Measurements from ENCODE around the gene SLC25A29. TPM values are rescaled to one million over a fixed set of nuclear protein-coding genes. Genes with fewer than 3 reads are reported as not detected.
"Not testable (repeated sequence)": the region's sequence is repeated elsewhere in the genome, so short reads cannot be mapped to it uniquely, and the experiment has no call there.

Gene SLC25A29
- total RNA-seq, 1 donor from 2014 or later, result 7.9 TPM

DNA sequence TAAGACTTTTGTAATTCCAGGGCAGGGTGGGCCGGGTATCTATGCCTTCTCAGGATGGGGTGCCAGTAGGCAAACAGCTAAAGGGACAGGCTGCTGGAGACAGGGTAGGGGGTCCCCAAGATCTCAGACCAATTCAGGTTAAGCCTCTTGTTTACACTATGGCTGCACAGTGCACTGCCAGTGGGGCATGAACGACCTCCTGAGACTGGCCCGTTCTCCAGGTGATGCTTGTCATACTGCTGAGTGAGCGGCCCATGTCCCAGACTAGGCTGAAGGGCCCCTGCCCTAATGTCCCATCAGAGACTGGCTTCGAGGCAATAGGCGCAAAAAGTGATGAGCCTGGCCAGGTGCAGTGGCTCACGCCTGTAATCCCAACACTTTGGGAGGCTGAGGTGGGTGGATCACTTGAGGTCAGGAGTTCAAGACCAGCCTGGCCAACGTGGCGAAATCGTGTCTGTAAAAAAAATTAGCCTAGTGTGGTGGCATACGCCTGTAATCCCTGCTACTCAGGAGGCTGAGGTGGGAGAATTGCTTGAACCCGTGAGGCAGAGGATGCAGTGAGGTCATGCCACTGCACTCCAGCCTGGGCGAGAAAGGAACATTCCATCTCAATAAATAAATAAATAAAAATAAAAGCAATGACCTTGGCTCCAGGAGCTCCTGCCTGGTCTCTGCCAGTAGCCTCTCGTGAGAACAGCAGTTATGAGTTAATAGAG is 12.6 kb downstream of the SLC25A29 start:
- DNase-seq (ENCODE audit: low spot score), result no peak

DNA sequence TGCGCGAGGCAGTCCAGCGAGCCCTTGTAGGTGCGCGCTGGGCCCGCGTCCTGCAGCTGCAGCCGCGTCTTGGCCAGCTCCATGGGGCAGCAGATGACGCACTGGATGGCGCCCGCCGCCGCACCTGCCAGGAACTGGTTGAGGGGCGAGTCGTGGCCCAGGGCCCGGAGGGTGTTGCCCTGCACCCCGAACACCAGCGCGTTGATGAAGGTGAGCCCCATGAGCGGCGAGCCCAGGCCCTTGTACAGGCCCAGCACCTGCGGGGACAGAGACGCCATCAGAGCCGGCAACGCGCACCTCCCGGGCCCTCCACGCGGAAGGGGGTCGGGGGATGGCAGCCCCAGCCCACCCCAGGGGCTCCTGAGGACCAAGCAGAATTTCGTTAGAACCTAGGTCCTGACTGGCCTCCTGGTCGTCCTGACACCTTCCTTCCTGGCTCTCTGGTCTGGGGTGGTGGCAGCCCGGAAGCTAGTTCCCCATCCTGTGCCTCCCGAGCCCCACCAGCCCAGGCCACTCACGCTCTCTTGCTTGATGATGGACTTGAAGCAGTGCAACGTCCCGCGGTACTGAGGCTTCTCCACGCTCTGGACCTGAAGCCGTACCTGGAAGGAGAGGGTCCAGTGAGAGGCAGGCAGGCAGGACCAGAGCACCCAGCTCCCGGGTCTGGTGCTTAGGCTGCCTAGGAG is 13.3 kb downstream of the SLC25A29 start:
- no peak for DNase-seq (ENCODE audit: low spot score)

DNA sequence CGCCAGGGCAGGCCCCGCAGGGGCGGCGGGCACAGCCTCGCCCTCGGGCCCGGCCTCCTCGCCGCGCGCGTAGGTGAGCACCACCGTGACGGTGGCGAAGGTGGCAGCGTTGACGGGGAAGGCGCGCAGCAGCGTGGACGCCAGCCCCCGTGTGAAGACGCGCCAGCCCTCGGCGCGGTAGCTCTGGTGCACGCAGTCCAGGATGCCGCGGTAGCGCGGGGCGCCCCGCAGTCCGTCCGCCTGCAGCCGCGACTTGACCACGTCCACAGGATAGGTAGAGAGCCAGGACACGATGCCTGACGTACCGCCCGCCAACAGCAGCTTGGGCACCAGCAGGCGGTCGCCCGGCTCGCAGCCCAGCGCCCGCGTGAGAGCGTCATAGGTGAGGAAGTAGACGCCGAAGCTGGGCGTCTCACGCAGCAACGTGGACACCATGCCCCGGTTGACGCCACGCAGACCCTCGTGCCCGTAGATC is 13.9 kb downstream of the SLC25A29 start:
- no peak for DNase-seq (ENCODE audit: low spot score)

DNA sequence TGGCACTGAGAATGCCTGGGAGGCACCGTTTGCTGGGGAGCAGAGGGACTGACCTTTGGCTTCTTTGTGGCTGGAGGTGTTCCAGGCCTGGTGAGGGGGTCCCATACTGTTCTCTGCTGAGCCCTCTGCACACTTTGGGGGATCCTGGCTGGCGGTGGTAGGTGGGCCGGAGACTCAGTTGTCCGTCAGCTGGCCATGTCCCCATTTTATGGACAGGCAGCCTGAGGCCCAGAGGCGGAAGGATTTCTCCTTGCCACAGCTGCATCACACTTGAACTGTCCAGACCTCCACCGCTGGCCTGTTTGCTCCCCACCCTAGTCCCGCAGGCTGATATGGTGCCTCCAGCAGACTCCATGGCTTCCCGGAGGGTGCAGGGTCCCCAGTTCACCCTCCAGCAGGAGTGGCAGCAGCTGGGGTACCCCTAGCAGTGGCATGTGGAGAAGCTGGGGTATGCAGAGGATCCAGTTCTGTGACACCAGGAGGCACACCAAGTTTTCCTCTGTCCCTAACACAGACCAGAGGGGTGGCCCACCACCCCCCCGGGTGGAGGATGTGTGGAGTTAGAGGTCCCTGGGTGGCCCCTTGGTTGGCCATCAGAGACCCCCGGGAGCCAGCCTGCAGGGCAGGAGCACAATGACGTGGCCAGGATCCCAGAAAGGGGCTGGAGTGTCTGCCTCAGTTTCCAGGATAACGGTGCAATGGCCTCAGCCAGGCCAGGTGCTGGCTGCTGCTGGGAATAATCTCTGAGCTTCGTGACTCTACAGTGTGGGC is 14.8 kb downstream of the SLC25A29 start:
- DNase-seq (ENCODE audit: low spot score), result no peak

DNA sequence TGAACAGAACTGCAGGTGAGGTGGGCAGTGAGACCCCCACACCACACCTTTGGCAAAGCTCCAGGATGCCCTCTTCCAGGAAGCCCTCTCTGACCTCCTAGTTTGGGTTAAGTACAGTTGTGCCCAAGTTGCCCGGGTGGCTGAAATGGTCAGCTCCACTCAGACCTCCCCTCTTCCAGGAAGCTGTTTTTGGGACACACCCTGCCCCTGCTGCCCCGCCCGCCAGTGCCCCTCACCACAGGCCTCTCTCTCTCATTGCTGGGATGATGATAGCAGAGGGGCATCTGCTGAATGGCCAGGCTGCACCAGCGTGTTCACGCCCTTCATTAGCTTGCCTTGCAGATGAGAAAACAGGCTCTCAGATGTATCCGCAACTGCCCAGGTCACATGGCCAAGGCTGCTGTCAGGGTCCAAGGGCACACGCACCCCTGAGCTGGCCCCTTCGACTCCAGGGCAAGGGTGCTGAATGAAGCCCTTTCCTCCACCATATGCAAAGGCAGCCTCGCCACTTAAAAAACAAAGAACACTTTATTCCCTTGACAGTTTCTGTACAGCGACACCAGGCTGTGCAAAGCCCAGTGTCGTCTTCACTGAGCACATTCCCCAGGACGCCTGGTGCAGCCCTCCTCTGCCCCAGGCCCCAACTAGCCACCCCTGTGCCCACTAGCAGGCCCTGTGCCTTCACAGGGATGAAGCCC is 15.5 kb downstream of the SLC25A29 start:
- DNase-seq (ENCODE audit: low spot score), result no peak

DNA sequence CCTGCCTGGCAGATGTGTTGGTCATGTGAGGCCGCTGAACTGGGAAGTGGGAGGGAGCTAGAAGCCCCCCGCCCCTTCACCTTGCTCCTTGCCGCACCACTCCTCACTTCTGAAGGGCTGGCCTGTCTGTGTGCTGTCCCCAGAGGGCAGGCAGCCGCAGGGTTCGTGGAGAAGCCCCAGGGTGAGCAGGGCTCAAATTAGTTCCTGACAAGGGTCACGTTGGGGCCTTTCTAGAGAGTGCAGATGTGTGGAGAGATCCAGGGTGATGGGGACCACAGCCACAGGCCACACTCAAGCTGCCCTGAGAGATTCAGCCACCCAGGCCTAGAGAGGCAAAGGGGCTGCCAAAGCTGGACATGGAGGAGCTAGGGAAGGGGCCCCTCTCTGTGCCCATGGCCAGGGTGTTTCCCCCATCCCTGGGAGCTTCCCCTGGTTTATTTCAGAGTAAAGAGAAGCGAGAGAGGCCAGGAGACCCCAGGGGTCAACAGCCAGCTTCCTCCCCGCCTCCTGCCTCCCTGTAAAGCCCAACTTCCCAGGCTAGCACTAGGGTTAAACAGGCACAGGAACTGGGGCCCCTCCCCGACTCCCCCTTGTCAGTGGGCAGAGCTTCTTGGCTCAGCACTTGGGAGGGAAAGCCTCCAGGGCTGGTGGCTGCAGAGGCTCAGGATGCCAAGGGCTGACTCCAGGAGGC is 16.2 kb downstream of the SLC25A29 start:
- DNase-seq (ENCODE audit: low spot score), result no peak

DNA sequence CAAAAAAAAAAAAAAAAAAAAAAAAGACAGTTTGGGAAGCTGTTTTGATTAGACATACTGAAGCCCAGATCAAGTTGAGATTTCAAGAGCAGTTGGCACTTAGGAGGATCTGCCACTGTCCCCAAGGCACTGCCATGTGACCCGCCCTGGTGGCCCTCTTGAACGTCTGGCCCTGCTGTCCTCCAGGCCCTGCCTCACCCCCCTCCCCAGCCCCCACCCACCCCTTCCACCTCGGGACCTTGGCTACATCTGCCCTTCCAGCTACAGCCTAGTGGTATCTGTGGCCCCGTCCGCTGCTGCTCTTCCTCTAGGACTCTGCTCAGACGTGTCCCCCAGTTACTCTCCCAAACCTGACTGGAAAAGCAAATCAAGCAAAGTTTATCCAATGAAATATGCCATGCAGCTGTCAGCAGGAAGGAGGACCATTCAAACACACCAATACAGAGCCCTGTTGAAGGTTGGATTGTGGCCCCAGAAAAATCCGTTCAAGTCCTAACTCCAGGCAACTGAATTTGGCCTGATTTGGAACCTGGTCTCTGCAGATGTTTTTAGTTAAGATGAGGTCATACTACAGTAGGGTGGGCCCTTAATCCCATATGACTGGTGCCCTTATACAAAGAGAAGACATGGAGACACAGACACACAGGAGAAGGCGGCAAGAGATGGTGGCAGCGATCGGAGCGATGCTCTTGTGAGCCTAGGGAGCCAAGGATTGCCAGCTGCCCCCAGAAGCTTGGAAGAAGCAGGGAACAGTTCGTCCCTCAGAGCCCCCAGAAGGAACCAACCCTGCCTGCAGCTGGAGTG is 17.7 kb downstream of the SLC25A29 start:
- DNase-seq (ENCODE audit: low spot score), result no peak

DNA sequence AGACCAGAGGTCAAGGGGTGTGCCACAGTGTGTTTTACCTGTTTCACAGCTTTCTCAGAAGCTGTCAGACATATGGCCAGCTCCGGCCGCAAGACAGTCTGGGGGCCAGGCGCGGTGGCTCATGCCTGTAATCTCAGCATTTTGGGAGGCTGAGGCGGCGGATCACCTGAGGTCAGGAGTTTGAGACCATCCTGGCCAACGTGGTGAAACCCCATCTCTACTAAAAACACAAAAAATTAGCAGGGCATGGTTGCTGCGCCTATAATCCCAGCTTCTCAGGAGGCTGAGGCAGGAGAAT is 18.3 kb downstream of the SLC25A29 start:
- not testable (repeated sequence) for DNase-seq (ENCODE audit: low spot score)

DNA sequence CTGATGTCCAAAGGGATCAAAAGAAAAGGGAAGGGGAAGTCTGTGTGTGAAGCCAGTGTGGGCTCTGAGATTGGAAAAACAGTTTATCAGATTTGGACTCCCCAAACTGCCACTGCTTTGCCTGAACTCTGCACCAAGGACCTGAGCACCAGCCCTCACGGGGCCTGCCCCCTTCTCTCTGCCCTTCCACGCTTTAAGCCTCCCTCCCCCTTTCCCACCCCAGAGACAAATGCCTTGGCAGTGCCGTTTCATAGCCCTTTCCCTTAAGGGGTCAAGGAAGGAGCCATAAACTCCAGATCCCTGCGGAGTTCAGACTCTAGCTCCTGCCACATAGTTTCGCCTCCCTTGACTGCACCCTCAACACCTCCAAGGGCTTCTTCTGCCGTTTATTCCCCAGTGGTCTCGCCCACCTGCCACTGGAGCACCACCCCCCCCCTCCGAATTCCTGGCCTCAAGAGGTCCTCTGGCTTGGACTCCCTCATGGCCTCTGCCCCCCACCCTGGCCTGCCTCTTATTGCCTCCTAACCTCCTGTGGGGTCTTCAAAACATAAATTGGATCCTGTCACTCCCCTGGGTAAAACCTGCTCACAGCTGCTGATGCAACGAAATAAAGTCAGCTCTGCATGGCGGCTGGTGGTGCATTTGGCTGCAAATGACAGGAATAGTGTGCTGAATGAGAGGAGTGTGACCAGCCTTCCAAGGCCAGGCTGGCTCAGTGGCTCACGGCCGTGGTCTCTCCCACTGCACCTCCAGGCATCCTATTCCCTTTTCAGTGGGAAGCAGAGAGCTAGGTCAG is 18.8 kb downstream of the SLC25A29 start:
- no peak for DNase-seq (ENCODE audit: low spot score)

DNA sequence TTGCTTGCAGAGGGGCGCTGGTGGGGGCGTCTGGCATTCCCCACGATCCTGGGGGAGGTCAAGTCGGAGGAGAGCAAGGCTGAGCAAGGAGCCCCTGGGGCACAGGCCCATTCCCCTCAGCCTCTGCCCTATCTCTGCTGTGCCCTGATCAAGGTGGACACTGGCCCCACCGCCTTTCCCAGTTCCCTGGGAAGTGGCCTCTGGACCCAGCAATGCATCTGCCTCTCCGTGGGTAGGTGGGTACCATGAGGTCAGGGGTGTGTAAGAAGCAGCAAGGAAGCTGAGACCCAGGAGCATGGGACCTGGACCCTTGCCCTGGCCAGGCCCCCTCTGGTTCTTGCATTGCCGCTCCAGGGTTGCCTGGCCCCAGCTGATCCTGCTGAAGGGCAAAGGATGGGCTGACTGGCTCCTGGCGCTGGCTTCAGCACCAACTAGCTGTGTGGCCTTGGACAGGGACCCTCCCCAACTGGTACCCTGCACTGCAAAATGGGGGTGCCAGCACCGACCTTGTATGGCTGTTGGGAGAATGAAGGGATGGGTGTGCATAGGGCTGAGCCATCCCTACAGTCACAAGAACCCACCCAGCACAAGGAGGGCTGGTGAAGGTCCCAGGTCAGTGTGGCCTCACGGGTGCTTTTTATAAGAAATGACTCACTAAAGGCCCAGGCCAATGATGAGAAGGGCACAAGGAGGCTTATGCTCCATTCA is 19.6 kb downstream of the SLC25A29 start:
- no peak for DNase-seq (ENCODE audit: low spot score)

DNA sequence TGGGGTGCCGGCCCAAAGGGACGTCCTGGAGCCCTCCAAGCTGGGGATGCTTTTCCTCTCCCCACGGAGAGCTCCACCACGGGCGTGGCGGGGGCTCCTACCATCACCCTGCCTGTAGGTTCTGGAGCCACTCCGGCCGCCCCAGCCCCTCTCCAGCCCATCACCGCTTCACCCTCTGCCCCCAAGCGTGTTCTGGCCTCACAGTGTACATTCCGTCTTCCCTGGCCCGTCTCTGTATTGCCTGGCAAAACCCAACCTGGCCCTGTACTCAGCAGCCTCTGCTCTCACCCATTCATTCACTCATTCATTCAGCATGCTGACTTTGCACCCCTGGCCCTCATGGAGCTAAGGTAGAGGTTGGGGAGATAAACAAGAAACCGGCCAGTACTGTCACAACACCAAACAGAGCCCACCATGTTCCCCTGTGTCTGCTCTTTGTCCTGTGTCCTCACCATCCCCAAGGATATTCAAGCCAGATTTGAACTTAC is 20.3 kb downstream of the SLC25A29 start:
- DNase-seq (ENCODE audit: low spot score), result no peak

DNA sequence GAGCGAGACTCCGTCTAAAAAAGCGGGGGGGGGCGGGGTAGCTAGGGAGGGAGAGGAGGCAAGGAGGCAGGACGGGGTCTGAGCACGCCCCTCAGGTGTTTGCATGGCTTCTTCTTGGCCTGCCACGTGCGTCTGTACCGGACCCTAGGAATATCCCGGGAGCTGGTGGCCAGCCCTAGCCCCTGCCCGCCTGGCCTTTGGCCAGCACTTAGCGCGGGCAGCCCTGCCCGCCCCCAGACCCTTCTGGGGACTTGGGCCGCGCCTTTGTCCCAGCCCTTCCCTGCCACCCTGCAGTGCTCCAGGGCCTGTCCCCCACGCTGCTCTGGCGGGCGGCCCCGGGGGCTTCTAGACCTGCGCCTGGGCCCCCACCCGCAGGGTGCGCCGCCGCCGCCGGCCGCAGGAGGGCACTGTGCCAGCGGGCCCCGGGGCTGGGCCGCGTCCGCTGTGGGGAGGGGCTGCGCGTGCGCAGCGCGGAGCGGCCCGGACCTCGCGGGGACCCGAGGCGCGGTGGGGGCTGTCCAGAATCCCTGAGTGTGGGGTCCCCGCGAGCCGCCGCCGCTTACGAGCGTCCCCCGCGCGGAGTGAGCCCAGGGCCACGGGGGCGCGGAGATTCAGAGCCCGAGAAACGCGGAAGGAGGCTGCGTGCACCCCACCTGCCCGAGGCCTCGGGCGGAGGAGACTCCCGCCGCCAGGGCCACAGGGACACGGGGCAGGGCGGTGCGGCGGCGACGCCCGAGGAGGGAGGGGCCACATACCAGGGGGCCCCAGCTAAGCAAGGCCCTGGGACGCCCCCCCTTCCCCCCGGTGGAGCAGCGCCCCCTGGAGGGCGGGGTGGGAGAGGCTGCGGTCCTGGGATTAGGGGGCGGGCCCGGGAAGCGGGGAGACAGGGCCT is 21.0 kb downstream of the SLC25A29 start:
- peak; percentile 61 for DNase-seq (ENCODE audit: low spot score)

DNA sequence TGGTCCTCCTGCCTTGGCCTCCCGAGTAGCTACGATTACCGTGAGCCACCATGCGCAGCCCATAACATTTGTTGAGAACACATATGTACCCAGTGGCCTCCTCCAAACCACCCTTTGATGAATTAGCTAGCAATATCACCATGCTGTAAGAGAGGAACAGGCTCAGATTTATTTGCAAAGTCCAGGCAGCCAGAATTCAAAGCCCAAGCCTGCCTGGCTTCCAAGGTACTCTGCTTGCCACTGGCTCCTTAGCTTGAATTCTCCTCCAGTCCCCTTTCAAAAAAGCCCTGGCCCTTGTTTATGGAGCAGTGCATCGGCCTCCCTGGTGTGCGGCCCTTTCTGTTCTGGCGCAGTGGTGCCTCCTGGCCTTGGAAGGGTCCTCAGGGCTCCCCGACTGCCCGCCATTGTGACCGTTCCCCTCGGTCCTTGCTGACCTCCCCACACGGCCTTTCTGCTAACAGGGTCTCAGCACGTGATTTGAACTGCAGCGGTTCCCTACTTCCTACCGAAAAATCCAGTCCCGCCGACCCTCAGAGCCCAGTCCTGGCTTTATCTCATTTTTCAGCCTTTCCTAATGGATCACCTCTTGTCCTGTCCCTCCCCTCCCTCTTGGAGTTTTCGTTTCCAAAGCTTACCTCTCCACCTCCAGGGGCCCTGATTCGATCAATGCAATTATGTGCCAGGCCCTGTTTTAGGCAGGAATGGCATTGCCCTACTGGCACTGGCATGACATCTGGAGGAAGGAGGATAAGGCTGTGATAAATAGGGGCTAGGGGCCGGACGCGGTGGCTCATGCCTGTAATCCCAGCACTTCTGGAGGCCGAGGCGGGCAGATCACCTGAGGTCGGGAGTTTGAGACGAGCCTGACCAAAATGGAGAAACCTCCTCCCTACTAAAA is 22.0 kb downstream of the SLC25A29 start:
- no peak for DNase-seq (ENCODE audit: low spot score)

DNA sequence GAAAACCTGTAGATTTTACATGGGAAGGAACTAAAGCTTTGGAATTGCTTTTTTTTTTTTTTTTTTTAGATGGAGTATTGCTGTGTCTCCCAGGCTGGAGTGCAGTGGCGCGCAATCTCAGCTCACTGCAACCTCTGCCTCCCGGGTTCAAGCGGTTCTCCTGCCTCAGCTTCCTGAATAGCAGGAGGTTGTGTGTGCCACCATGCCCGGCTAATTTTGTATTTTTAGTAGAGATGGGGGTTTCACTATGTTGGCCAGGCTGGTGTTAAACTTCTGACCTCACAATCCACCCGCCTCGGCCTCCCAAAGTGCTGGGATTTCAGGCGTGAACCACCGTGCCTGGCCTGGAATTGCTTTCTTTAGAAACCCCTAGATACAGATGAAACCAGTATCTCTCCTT is 22.8 kb downstream of the SLC25A29 start:
- DNase-seq (ENCODE audit: low spot score), result not testable (repeated sequence)

DNA sequence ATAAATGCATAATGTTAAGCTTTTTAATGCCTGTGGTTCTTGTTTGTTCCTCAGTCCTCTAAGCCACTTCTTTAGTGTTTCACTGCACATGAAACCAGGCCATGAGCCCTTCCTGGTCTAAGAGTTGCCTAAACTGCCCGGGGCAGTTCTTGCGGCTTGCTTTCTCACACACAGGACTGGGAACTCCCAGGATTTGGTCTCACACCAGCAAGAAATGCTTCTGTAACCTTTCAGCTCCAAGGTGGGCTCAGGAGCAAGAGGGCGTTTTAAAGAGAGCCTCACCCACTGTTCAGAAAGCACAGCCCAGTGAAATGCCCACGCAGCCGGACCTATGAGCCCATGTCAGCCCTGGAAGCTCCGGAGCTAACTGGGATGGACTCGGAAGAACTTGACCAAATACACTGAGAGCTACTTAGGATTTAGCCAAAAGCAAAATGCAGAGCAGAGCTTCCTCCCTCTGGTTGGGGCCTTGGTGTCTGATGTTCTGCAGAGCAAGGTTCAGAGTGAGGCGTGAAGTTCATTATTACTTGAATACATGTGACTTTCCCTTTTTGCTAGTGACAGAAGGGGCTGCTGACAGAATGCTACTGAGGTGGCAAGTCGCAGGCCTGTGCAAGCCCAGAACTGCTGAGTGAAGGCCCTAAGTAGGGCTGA is 23.4 kb downstream of the SLC25A29 start:
- no peak for DNase-seq (ENCODE audit: low spot score)

DNA sequence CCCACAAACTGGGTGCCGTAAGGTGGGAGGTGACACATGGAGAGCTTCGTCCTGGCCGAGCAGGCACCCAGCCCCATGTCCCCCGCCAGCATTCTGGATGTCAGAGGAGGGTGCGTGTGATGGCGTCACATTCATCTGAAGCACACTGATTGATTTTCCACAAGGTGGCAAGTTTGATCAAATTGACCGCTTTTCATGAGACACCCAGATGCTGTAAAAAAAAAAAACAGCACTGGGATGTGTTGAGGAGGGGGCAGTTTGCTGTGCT is 24.2 kb downstream of the SLC25A29 start:
- DNase-seq (ENCODE audit: low spot score), result no peak

Data from umbilical cord (tissue), 2 donors.